Naive thymus-derived CD8-positive, alpha-beta T cell (primary cell): ENCODE results near the gene CLK1. TPM values are rescaled to one million over a fixed set of nuclear protein-coding genes. Genes with fewer than 3 reads are reported as not detected.

Experiments used
- ATAC-seq, 2 donors: fragments of 150-1000 bp; cut with Tn5 transposase in 1 of 2; sonication (Bioruptor Pico), chemical (Tn5 transposase) in 1 of 2; 1 replicate in 1 of 2; 2 replicates in 1 of 2; pipeline ENCODE4 v1.10.0; 2021; ENCODE audit warnings: mild to moderate bottlenecking in 2 of 2, moderate library complexity in 2 of 2
- POLR2A ChIA-PET: fragments of 350-600 bp; sonication (Branson Sonifier 250); formaldehyde crosslinking; loops from one replicate; lab custom pipeline; 2021; ENCODE audit warnings: antibody characterized with exemption; lab: Charles Lee
- DNase-seq, 10 donors: peaks; one replicate each; pipeline versions ENCODE4 v3.0.0 to v3.0.0-alpha.2; 2020 to 2022
- H3K27ac Mint-ChIP-seq, 10 donors: one replicate each; pipeline ENCODE4 v1.8.0; 2020 to 2022; ENCODE audit warnings: mild to moderate bottlenecking in 10 of 10, mixed read lengths in 10 of 10, moderate library complexity in 4 of 10, inconsistent platforms in 1 of 10
- H3K27me3 Mint-ChIP-seq, 5 donors: one replicate each; pipeline ENCODE4 v1.8.0; 2021 to 2022; ENCODE audit warnings: mixed read lengths in 5 of 5
- H3K36me3 Mint-ChIP-seq, 3 donors: one replicate each; pipeline ENCODE4 v1.8.0; 2020 to 2022; ENCODE audit warnings: mixed read lengths in 3 of 3, mild to moderate bottlenecking in 2 of 3, inconsistent platforms in 1 of 3
- H3K4me1 Mint-ChIP-seq, 4 donors: one replicate each; pipeline ENCODE4 v1.8.0; 2021 to 2022; ENCODE audit warnings: mixed read lengths in 4 of 4
- H3K4me3 Mint-ChIP-seq, 10 donors: one replicate each; pipeline ENCODE4 v1.8.0; 2020 to 2022; ENCODE audit warnings: mild to moderate bottlenecking in 10 of 10, mixed read lengths in 10 of 10, moderate library complexity in 6 of 10, inconsistent platforms in 1 of 10
- H3K9me3 Mint-ChIP-seq, 9 donors: one replicate each; pipeline ENCODE4 v1.8.0; 2020 to 2022; ENCODE audit warnings: mixed read lengths in 9 of 9, mild to moderate bottlenecking in 3 of 9, inconsistent platforms in 1 of 9, moderate library complexity in 1 of 9
- polyA plus RNA-seq, 3 donors: library from polyadenylated mRNA; unstranded; fragments of 300-500 nt; fragmentation: Illumina TruSeq; gene quantifications; one replicate each; pipeline ENCODE4 v1.2.3, GENCODE V29; 2021
- total RNA-seq, 8 experiments: library from RNA in 2 of 8; stranded (reverse) in 2 of 8; gene quantifications; one replicate each; pipeline ENCODE4 v1.2.3 and lab custom pipeline; 2021 to 2026

Gene CLK1
- total and polyA plus RNA-seq, 5 experiments from 2014 or later: 13.6 to 356 (median 45.3) TPM

DNA sequence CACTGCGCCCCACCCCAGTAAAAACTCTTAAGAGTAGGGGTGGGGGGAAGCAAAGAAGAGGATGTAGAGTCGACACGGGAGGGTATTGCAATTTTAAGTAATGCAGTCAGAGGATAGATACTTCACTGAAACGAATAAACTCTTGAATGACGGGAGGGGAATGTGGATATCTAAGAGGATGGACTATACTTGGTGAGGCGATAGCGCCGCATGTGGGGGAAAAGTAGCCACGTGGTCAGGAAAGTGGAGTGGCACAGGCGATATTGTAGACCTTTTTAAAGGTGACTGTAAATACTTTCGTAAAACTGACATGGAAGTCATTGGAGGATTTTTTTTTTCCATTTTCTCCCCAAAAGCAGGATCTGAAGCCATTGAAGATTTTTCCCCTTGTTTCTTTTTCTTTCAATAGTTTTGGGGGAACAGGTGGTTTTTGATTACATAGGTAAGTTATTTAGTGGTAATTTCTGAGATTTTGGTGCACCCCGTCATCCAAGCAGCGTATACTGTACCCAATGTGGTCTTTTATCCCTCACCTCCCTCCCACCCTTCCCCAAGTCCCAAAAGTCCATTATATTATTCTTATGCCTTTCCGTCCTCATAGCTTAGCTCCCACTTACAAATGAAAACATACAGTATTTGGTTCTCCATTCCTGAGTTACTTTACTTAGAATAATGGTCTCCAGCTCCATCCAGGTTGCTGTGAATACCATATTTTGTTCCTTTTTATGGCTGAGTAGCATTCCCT, 13.8 kb downstream of the CLK1 start:
- peaks cover 7 to 13% (median 8%) of the 10 kb centered on the region in 4 donors for H3K4me1 Mint-ChIP-seq
- no peaks in the 10 kb centered on the region for H3K9me3 Mint-ChIP-seq
- ATAC-seq (peak in 1 of 2 donors; percentile 20), DNase-seq (no peak)
- H3K36me3 Mint-ChIP-seq: peaks cover 8 to 56% (median 38%) of the 10 kb centered on the region in 3 donors
- POLR2A ChIA-PET: interaction anchor here (0.7 to 3.3 kb wide), 5 partner anchors 9 to 1387 kb away, joined by 4 to 23 read pairs (median 7); partner anchors contain the start of gene CLK1
- H3K4me3 Mint-ChIP-seq: peak overlapping the region in 3 of 10 donors; percentile 19 to 36 (median 34)
- H3K27ac Mint-ChIP-seq: peak overlapping the region in 8 of 10 donors; percentile 0 to 84 (median 54)
- H3K27me3 Mint-ChIP-seq: no peaks in the 10 kb centered on the region

DNA sequence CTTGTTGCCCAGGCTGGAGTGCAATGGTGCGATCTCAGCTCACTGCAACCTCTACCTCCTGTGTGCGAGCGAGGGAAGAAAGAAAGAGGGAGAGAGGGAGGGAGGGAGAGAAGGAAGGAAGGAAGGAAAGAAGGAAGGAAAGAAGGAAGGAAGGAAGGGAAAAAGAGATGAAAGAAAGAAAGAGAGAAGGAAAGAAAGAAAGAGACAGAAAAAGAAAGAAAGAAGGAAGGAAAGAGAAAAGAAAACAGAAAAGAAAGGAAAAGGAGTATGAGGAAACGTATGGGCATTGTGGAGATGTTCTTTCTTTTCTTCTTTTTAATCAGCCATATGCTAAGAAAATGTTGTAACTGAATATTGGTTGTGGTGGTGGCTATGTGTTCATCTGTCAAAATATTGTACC, 16.5 kb downstream of the CLK1 start:
- H3K4me1 Mint-ChIP-seq: peaks cover 7 to 10% (median 8%) of the 10 kb centered on the region in 4 donors
- POLR2A ChIA-PET: interaction anchor here (3.3 kb wide), 1 partner anchor 16 kb away, joined by 23 read pairs; the partner anchor contains the start of gene CLK1
- DNase-seq (no peak), ATAC-seq (no peak)
- no peak overlapping the region for H3K4me3 Mint-ChIP-seq
- peak overlapping the region in 3 of 10 donors; percentile 47 to 79 (median 66) for H3K27ac Mint-ChIP-seq
- H3K9me3 Mint-ChIP-seq: no peaks in the 10 kb centered on the region
- peaks cover 8 to 29% (median 25%) of the 10 kb centered on the region in 3 donors for H3K36me3 Mint-ChIP-seq
- H3K27me3 Mint-ChIP-seq: no peaks in the 10 kb centered on the region

DNA sequence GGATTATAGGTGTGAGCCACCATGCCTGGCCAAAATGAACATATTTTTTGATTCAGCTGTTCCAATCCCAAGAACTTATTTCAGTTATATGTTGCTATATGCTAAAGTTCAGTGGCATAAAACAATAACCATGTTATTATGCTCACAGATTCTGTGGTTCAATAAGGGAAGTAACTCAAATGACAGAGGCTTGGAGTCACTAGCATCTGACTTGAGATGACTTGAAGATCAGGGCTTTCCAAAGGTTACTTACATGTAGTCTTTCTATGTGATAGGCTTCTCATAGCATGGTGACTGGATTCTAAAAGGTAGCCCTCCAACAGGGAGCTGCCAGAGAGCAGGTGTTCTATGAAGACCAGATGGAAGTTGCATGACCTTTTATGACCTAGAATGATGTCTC, 17.2 kb downstream of the CLK1 start:
- H3K27ac Mint-ChIP-seq: peak overlapping the region in 2 of 10 donors; percentile 47 to 79
- no peaks in the 10 kb centered on the region for H3K9me3 Mint-ChIP-seq
- no peak for DNase-seq
- no peaks in the 10 kb centered on the region for H3K27me3 Mint-ChIP-seq
- H3K4me1 Mint-ChIP-seq: peaks cover under 1 to 8% (median 5%) of the 10 kb centered on the region in 4 donors
- peaks cover 8 to 22% (median 18%) of the 10 kb centered on the region in 3 donors for H3K36me3 Mint-ChIP-seq
- POLR2A ChIA-PET: no interaction called here
- no peak overlapping the region for H3K4me3 Mint-ChIP-seq
- no peak for ATAC-seq

DNA sequence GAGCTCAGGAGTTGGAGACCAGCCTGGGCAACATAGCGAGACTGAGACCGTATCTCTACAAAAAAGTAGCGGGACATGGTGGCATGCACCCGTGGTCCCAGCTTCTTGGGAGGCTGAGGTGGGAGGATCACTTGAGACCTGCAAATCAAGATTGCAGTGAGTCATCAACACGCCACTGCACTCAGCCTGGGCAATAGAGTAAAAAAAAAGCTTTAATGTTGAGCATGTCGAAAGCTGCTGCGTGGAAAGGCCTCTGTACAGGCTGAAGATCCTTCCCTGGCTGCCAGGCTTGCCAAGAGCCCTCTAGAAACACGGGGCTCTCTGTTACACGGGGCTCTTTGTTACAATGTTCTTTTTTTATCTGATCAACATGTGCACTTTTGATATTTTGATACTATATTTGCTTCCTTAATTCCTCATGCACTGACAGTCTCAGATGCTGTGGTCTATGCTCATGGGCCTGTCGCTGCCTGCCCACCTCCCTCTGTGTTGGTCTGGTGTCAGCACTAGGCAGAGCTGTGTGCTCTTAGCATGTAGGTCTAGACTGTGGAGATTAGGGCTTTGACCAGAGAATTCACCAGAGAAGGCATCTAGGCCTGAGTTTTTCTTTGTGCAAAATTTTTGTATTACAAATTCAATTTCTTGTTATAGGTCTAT, 18.7 kb downstream of the CLK1 start:
- no peak overlapping the region for H3K4me3 Mint-ChIP-seq
- H3K4me1 Mint-ChIP-seq: peaks cover 0 to 2% (median under 1%) of the 10 kb centered on the region in 4 donors
- POLR2A ChIA-PET: interaction anchor here (1.2 kb wide), 2 partner anchors 18 to 35 kb away, joined by 3 to 8 read pairs; partner anchors contain the start of genes BZW1 and CLK1
- H3K9me3 Mint-ChIP-seq: no peaks in the 10 kb centered on the region
- H3K27me3 Mint-ChIP-seq: no peaks in the 10 kb centered on the region
- no peak for ATAC-seq
- no peak for DNase-seq
- H3K36me3 Mint-ChIP-seq: peaks cover 0 to 8% (median 8%) of the 10 kb centered on the region in 3 donors
- H3K27ac Mint-ChIP-seq: no peak overlapping the region

DNA sequence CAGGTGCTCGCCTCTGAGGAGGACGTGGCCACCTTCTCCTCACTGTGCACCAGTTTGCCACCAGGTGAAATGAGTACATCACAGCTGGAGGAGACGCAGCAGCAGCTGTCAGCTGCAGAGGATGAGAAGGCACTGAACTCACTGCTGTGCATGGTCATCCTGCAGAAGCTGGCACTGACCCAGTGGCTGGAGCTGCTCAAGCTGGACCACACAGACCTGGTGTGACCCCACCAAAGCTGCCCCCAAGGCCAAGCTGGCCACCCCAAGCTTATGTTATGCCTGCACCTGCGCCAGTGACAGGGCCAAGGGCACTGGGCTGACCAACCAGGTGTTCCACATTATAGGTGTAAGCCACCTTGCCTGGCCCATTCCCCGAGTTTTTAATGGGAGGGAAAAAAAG, 19.3 kb downstream of the CLK1 start:
- no peak for DNase-seq
- Mint-ChIP-seq H3K36me3 (peaks cover 0 to 2% (median 2%) of the 10 kb centered on the region in 3 donors), H3K4me1 (peaks cover 0 to 2% (median under 1%) of the 10 kb centered on the region in 4 donors), H3K27me3 (no peaks in the 10 kb centered on the region), H3K9me3 (no peaks in the 10 kb centered on the region), H3K4me3 (no peak overlapping the region), H3K27ac (no peak overlapping the region)
- POLR2A ChIA-PET: interaction anchor here (1.2 kb wide), 2 partner anchors 19 to 34 kb away, joined by 3 to 8 read pairs; partner anchors contain the start of genes BZW1 and CLK1
- ATAC-seq: no peak

DNA sequence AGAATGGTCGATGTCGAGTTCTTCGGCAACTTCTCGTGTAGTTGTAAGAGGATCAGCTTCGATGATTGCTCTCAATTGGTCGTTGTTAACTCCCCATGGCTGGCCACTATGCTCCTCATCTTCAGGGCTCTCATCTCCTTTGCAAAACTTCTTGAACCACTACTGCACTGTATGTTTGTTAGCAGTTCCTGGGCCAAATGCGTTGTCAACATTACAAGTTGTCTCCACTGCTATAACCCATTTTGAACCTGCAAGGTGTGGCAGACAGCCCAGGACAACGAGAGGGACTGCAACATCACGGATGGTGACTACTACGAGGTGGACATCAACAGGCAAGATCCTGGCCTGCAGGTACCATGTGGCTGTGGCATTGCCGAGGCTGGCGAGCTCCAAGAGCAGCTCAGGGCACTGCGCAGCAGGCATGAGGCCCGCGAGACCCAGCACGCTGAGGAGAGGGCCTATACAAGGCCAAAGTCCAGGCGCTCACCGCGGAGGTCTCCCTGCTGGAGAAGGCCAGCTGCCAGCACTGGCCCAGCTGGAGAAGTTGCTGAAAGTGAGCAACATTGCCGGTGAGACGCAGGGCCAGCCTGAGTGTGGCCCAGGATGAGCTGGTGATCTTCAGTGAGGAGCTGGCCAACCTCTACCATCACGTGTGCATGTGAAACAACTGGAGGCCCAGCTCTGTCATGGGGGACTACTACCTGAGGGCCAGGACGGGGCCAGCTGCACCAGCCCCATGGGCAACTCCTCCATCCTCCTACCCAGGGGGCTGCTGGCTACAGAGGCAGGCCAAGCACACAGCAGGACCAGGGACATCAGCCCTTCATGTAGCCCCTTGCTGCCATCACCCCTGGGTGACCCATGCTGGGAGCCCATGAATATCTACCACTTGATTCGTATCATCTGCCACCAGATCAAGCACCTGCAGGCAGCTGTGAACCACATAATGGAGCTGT, 20.2 kb downstream of the CLK1 start:
- no peak overlapping the region for H3K4me3 Mint-ChIP-seq
- H3K27me3 Mint-ChIP-seq: no peaks in the 10 kb centered on the region
- no peaks in the 10 kb centered on the region for H3K9me3 Mint-ChIP-seq
- H3K4me1 Mint-ChIP-seq: peaks cover 0 to under 1% (median under 1%) of the 10 kb centered on the region in 4 donors
- H3K27ac Mint-ChIP-seq: no peak overlapping the region
- POLR2A ChIA-PET: interaction anchor here (0.8 to 1.2 kb wide), 2 partner anchors 33 to 209 kb away, joined by 3 read pairs; partner anchors contain the start of gene BZW1
- H3K36me3 Mint-ChIP-seq: no peaks in the 10 kb centered on the region
- DNase-seq: no peak
- ATAC-seq: no peak

DNA sequence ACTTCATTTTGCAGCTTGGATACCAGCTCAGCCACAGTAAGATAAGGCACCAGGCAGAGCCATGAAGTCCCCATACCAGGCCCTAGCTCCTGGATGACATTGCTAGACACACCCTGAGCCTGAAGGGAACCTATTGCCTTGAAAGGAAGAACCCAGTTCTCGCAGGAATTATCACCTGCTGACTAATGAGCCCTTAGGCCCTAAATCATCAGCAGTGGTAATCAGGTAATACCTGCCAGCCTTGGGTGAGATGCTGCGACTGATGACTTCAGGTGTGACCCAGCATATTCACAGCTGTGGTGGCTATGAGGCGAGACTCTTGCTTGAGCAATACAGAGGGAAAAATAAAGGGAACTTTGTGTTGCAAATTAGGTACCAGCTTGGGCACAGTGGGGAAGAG, 24.9 kb downstream of the CLK1 start:
- Mint-ChIP-seq H3K27me3 (no peaks in the 10 kb centered on the region), H3K36me3 (peaks cover 0 to 13% (median 11%) of the 10 kb centered on the region in 3 donors), H3K27ac (no peak overlapping the region), H3K9me3 (peaks cover 0 to 17% (median 3%) of the 10 kb centered on the region in 9 donors), H3K4me3 (no peak overlapping the region), H3K4me1 (no peaks in the 10 kb centered on the region)
- DNase-seq (no peak), ATAC-seq (no peak)
- POLR2A ChIA-PET: interaction anchor here (0.6 to 2.0 kb wide), 3 partner anchors 11 to 29 kb away, joined by 4 to 7 read pairs (median 4); partner anchors contain the start of gene CLK1

DNA sequence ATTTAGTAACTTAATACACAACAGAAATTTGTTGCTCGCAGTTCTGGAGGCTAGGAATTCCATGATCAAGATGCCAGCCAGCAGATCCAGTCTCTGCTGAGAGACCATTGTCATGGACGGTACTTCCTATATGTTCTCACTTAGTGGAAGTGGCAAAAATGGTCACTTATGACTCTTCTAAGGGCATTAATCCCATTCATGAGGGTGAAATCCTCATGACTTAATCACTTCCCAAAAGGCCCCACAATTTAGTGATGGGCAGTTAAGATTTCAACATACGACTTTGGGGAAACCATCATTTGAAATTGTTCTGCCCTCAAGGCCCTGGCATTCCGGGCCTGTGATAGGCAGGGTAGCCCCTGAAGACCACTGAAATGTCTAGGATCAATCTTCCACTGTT, 29.8 kb downstream of the CLK1 start:
- Mint-ChIP-seq H3K9me3 (peaks cover 0 to 21% (median 3%) of the 10 kb centered on the region in 9 donors), H3K27me3 (no peaks in the 10 kb centered on the region), H3K36me3 (peaks cover 0 to 13% (median 11%) of the 10 kb centered on the region in 3 donors), H3K4me3 (no peak overlapping the region), H3K4me1 (no peaks in the 10 kb centered on the region), H3K27ac (no peak overlapping the region)
- POLR2A ChIA-PET: no interaction called here
- ATAC-seq (no peak), DNase-seq (no peak)

DNA sequence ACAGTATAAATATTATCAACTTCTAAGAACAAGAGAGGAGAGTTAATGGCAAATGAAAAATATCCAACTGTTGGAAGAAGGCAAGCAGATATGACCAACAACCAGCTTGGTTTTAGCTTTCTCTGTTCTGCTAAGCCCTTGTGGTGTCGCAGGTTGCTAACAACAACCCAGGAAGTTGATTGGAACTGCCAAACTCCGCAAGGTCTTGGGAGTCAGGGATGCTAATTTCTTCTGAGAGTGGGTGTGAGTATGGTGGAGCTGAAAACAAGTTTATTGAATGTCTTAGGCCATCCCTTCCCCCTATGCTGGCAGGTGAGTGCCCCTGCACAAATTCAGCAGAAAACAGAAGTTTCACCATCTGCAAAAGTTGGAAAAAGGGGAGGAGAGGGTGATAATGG, 35.2 kb downstream of the CLK1 start:
- H3K27ac Mint-ChIP-seq: no peak overlapping the region
- peaks cover 1 to 14% (median 8%) of the 10 kb centered on the region in 4 donors for H3K4me1 Mint-ChIP-seq
- peaks cover 0 to 11% (median 3%) of the 10 kb centered on the region in 3 donors for H3K36me3 Mint-ChIP-seq
- peaks cover 0 to 4% (median 0%) of the 10 kb centered on the region in 9 donors for H3K9me3 Mint-ChIP-seq
- DNase-seq: no peak
- POLR2A ChIA-PET: interaction anchor here (1.0 kb wide), 1 partner anchor 35 kb away, joined by 4 read pairs; the partner anchor contains the start of gene CLK1
- no peak overlapping the region for H3K4me3 Mint-ChIP-seq
- no peak for ATAC-seq
- no peaks in the 10 kb centered on the region for H3K27me3 Mint-ChIP-seq

DNA sequence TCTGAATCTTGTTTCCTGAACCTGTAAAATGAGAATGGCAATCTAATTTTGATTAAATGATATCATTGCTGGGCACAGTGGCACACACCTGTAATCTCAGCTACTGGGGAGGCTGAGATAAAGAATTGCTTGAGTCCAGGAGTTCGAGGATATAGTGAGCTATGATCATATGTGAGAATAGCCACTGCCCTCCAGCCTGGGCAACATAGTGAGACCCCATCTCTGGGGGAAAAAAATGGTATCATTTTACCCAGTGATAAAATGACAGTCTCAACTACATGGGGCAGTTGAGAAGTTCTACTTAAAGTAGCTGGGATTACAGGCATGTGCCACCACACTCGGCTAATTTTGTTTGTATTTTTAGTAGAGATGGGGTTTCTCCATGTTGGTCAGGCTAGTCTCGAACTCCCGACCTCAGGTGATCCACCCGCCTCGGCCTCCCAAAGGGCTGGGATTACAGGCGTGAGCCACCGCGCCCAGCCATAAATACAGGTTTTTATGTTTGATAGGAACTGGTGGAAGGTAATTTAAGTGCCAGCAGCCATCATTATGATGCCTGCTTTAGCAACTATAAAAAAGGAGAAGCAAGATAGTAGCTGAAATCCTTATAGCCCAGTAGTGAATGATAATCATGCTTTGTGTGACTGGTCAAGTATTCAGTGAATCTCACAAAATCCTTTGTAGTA, 35.7 kb downstream of the CLK1 start:
- Mint-ChIP-seq H3K4me3 (no peak overlapping the region), H3K27ac (no peak overlapping the region), H3K27me3 (no peaks in the 10 kb centered on the region), H3K4me1 (peaks cover 1 to 14% (median 8%) of the 10 kb centered on the region in 4 donors), H3K9me3 (peaks cover 0 to 1% (median 0%) of the 10 kb centered on the region in 9 donors), H3K36me3 (peaks cover 0 to 15% (median 3%) of the 10 kb centered on the region in 3 donors)
- ATAC-seq: no peak
- POLR2A ChIA-PET: interaction anchor here (0.8 to 2.0 kb wide), 4 partner anchors 10 to 35 kb away, joined by 3 to 8 read pairs (median 4); partner anchors contain the start of genes BZW1 and CLK1
- no peak for DNase-seq

DNA sequence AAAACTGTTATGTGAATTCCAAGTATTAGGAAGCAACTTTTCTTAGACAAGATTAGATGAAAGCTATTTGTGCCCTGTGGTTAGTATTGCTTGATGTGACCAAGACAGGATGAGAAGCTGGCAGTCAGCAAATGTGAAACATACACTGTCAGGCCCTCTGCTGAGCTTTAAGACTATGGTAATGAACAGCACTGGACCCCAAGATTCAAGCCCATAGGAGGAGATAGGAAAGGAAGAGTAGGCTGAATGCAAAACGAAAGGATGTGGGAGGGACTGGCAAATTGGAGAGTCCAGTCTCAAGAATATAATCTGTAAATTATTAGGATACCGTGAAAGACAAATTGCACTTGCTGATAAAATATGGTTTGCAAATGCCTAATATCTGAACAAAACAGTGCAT, 36.4 kb downstream of the CLK1 start:
- Mint-ChIP-seq H3K27ac (peak overlapping the region in 6 of 10 donors; percentile 4 to 68 (median 26)), H3K9me3 (no peaks in the 10 kb centered on the region), H3K4me1 (peaks cover 1 to 14% (median 8%) of the 10 kb centered on the region in 4 donors), H3K36me3 (peaks cover 0 to 17% (median 3%) of the 10 kb centered on the region in 3 donors), H3K27me3 (no peaks in the 10 kb centered on the region), H3K4me3 (no peak overlapping the region)
- DNase-seq: no peak
- POLR2A ChIA-PET: interaction anchor here (0.8 to 2.4 kb wide), 4 partner anchors 11 to 36 kb away, joined by 3 to 11 read pairs (median 6); partner anchors contain the start of genes BZW1 and CLK1
- ATAC-seq: no peak
